ENCODE results near the gene WNT3A.
A peak's percentile ranks its signal among the peaks of the same experiment; 100 is the strongest.

WNT3A gene

GRCh38 chr1:228058949-228059633, 52.3 kb downstream of the WNT3A start:
- no peak for DNase-seq

DNA sequence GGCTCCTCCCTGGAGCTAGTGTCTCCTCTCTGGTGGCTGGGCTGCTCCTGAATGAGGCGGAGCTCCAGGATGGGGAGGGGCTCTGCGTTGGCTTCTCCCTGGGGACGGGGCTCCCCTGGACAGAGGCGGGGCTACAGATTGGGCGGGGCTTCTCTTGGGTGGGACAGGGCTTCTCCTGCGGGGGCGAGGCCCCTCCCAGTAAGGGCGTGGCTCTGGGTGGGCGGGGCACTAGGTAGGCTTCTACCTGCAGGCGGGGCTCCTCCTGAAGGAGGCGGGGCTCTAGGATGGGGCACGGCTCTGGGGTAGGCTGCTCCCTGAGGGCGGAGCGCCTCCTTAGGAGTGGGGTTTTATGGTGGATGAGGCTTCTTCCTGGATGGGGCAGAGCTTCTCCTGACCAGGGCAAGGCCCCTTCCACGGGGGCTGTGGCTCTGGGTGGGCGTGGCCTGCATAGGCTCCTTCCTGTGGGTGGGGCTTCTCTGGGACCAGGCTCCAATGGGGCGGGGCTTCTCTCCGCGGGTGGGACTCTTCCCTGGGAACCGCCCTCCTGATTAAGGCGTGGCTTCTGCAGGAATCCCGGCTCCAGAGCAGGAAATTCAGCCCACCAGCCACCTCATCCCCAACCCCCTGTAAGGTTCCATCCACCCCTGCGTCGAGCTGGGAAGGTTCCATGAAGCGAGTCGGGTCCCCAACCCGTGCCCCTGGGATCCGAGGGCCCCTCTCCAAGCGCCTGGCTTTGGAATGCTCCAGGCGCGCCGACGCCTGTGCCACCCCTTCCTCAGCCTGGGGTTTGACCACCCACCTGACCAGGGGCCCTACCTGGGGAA, 53.0 kb downstream of the WNT3A start:
- DNase-seq = peak; percentile 75 to 83

- DNase-seq = no peak
Observed at GRCh38 chr1:228060458-228061190, 53.8 kb downstream of the WNT3A start.

GRCh38 chr1:228061411-228062084, 54.8 kb downstream of the WNT3A start:
- no peak for DNase-seq

GRCh38 chr1:228062085-228062791, 55.4 kb downstream of the WNT3A start:
- no peak for DNase-seq

GRCh38 chr1:228062812-228063211, 56.0 kb downstream of the WNT3A start:
- no peak for DNase-seq

- DNase-seq = no peak
Observed at GRCh38 chr1:228063251-228064191, 56.7 kb downstream of the WNT3A start.

DNA sequence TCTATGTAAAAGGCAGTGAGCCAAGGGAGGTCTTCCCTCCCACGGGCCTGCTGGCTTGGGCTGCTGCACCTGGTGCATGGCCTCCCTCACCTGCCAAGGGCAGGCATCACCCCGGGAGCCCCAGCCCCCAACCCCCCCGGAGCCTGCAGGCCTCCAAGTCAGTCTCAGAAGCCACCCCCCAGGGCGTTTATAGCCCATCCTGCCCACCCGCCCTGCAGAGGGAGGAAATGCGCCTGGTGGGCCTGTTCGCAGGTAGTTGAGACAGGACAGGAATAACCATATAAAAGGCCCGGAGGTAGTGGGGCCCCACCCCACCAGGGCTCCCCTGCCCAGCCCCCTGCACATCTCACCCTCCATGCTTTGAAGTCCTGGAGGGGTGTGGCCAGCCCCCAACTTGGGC, 57.5 kb downstream of the WNT3A start:
- DNase-seq = no peak

DNA sequence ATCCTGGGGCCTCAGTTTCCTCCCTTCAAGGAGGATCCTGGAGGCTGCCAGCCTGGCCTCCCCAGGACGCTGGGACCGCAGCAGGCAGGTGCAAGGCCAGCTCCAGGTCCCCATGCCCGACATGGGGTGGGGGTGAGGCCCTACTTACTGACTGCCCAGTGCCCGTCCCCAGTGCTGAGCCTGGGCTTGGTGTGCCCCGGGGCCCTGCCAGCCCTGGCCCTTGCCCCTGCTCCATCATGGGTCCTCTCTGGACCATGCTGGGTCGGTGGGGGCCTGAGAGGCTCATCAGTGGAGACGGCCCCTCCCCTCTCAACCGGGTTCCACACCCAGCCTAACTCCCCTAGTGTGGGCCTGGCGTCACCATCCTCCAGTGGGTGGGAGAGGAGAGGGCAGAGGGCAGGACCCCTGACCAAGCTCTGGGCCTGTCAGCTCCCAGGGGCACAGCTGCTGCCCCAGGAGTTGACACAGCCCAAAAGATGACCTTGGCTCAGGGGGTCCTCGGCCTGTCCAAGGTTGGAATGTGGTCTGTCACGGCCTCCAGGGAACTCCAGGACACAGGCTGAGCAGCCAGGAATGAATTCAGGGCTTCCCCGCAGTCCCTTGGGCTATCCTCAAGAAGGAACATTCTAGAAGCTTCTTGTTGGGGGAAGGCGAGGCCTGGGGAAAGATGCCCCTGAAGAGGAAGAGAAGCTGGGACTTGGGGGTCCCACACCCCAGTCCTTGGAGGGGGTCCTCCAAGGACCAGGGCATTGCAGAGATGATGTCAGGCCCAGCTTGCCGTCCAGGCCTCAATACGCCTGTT, 58.1 kb downstream of the WNT3A start:
- no peak for DNase-seq

DNA sequence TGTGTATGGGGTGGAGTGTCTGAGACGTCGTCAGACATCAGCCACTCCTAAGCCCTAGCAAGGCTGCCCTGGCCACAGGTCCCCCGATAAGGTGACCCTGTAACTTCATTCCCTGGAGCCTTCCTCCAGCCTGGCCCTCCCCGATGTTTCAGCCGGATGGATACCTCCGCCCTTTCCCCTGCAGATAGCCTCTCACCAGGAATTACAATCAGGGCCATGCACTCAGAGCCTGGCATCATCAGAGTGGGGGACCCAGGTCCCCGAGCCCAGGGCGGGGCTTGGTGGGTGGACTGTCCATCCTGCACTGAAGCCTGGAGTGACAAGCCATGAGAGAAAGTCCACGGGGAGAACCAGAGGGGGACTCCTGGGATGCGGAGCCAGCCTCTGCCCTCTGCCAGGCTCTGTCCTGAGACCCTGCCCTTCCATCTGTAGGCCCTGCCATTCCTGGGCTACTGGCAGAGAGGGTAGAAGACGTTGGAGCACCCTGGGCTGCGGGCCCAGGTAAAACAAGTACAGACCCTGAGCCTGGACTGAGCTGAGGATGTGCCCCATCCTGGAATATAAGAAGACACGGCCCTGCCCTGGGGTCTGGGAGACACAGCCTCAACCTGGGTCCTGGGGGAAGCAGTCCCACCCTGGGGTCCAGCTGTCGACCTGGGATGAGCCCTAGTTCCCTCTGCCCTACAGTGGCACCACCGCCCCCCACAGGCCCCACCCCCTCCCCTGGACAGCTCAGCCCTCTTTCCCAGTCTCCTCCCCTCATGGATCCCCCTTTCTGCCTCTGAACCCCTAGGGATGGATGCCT, 58.9 kb downstream of the WNT3A start:
- DNase-seq = no peak

DNA sequence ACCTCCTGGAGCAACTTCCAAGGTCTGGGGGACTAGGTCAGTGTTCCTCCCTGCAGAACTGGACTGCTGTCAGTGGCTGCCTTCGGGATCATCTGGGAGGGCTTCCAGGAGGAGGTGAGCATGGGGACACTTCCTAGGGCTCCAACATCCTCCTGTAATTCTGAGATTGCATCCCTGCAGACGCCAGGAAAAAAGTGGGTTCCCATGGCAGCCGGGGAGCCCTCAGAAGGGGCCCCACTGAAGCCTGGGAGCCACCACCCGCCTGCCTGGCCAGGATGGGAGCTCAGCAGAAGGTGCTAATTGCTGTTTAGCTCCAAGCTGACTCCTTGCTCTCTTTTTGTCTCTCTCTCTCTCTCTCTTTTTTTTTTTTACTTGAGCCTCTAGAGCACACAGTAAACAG, 59.6 kb downstream of the WNT3A start:
- DNase-seq = no peak

- no peak for DNase-seq
Observed at GRCh38 chr1:228066891-228067654, 60.3 kb downstream of the WNT3A start.

DNA sequence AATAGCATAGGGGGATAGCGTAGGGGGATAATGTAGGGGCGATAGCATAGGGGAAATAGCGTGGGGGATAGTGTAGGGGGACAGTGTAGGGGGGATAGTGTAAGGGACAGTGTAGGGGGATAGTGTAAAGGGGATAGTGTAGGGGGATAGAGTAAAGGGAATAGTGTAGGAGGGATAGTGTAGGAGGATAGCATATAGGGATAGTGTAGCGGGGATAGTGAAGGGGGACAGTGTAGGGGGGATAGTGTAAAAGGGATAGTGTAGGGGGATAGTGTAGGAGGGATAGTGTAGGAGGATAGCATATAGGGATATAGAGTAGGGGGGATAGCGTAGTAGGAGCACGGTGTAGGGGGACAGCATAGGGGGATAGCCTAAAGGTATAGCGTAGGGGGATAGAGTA, 61.6 kb downstream of the WNT3A start:
- no peak for DNase-seq

- no peak for DNase-seq
Observed at GRCh38 chr1:228070173-228070572, 63.4 kb downstream of the WNT3A start.

DNA sequence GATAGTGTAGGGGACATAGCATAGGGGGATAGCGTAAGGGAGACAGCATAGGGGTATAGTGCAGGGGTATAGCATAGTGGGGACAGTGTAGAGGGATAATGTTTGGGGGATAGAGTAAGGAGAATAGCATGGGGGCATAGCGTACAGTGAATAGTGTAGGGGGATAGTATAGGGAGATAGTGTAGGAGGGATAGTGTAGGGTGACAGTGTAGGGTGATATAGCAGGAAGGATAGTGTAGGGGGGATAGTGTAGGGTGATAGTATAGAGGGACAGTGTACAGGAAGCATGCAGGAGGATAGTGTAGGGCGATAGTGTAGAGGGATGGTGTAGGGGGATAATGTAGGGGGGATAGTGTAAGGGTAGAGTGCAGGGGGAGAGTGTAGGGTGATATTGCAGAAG, 64.1 kb downstream of the WNT3A start:
- no peak for DNase-seq

- DNase-seq = no peak
Observed at GRCh38 chr1:228071839-228072657, 65.2 kb downstream of the WNT3A start.

DNA sequence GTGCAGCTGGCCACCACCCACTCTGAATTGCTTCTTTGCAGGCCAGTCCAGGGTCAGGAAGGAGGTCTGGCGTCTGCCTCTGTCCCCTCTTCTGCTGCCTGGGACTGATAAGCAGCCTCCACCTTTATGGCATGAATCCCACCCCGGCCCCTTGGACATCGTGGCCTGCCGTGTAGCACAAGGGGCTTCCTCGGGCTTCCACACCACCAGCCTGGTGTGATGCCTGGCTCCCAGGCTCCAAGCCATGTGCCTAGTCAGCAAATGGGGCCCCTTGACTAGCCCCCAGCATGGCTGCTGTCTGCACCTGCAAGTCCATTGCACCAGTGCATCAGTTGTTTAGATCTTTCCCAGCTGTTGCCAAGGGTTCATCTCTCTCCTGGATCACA, 65.9 kb downstream of the WNT3A start:
- no peak for DNase-seq
